ENCODE measurements around the gene CMTM3.
"Not testable (repeated sequence)": the region's sequence is repeated elsewhere in the genome, so short reads cannot be mapped to it uniquely, and the experiment has no call there.

The CMTM3 gene

GRCh38 chr16:66658860-66659190, 54.3 kb downstream of the CMTM3 start:
- ATAC-seq (replicated peaks) = no peak

GRCh38 chr16:66660422-66661209, 56.1 kb downstream of the CMTM3 start:
- H3K36me3 Mint-ChIP-seq (ENCODE audit: insufficient read depth) = no peaks in the 10 kb centered on the region
- no peak overlapping the region for H3K4me3 Mint-ChIP-seq
- H3K4me1 Mint-ChIP-seq (ENCODE audit: low read depth in 2 of 2) = no peaks in the 10 kb centered on the region
- DNase-seq = no peak
- no peaks in the 10 kb centered on the region for H3K9me3 Mint-ChIP-seq
- ATAC-seq (replicated peaks) = no peak
- no peak overlapping the region for H3K27ac Mint-ChIP-seq
- peaks cover 13 to 18% of the 10 kb centered on the region in 2 donors for H3K27me3 Mint-ChIP-seq

More at GRCh38 chr16:66658860-66659190, 54.3 kb downstream of the CMTM3 start:
- H3K9me3 Mint-ChIP-seq = no peaks in the 10 kb centered on the region
- DNase-seq = no peak
- peaks cover 24 to 32% of the 10 kb centered on the region in 2 donors for H3K27me3 Mint-ChIP-seq
- peaks cover 3% of the 10 kb centered on the region for H3K36me3 Mint-ChIP-seq (ENCODE audit: insufficient read depth)
- H3K4me3 Mint-ChIP-seq = no peak overlapping the region
- H3K27ac Mint-ChIP-seq = no peak overlapping the region
- peaks cover 0 to 2% of the 10 kb centered on the region in 2 donors for H3K4me1 Mint-ChIP-seq (ENCODE audit: low read depth in 2 of 2)

- Mint-ChIP-seq H3K27me3 (peaks cover 12 to 18% of the 10 kb centered on the region in 2 donors), H3K4me3 (no peak overlapping the region), H3K4me1 (ENCODE audit: low read depth in 2 of 2) (no peaks in the 10 kb centered on the region), H3K36me3 (ENCODE audit: insufficient read depth) (no peaks in the 10 kb centered on the region), H3K27ac (no peak overlapping the region), H3K9me3 (no peaks in the 10 kb centered on the region)
- DNase-seq (no peak), ATAC-seq (replicated peaks) (no peak)
These were observed 56.7 kb downstream of the CMTM3 start for GRCh38 chr16:66661210-66661560.

- ATAC-seq (replicated peaks); DNase-seq; H3K9me3 Mint-ChIP-seq; H3K27ac Mint-ChIP-seq; H3K4me3 Mint-ChIP-seq; H3K36me3 Mint-ChIP-seq (ENCODE audit: insufficient read depth); H3K4me1 Mint-ChIP-seq (ENCODE audit: low read depth in 2 of 2): not testable (repeated sequence)
- peaks cover 6 to 12% of the 10 kb centered on the region in 2 donors for H3K27me3 Mint-ChIP-seq
These were observed 57.3 kb downstream of the CMTM3 start for GRCh38 chr16:66661671-66662346.

GRCh38 chr16:66662445-66663194, 58.1 kb downstream of the CMTM3 start:
- Mint-ChIP-seq H3K36me3 (ENCODE audit: insufficient read depth) (no peaks in the 10 kb centered on the region), H3K9me3 (no peaks in the 10 kb centered on the region), H3K4me3 (no peak overlapping the region), H3K4me1 (ENCODE audit: low read depth in 2 of 2) (no peaks in the 10 kb centered on the region), H3K27me3 (peaks cover 5 to 9% of the 10 kb centered on the region in 2 donors), H3K27ac (no peak overlapping the region)
- DNase-seq = no peak
- no peak for ATAC-seq (replicated peaks)
